Eye (tissue), 1 donor: ENCODE data around the gene CLSTN1.
A peak's percentile ranks its signal among the peaks of the same experiment; 100 is the strongest.
"Not testable (repeated sequence)": the region's sequence is repeated elsewhere in the genome, so short reads cannot be mapped to it uniquely, and the experiment has no call there.

Experiments used
- DNase-seq: peaks from one replicate; pipeline ENCODE4 v3.0.0-alpha.2; 2015

The CLSTN1 gene

GRCh38 chr1:9825093-9826074 is 1.6 kb upstream of the CLSTN1 start:
- peak; percentile 43 for DNase-seq

GRCh38 chr1:9824702-9825089 is 931 bp upstream of the CLSTN1 start:
- no peak for DNase-seq

- no peak for DNase-seq
Observed at GRCh38 chr1:9823693-9823942, 147 bp downstream of the CLSTN1 start.

GRCh38 chr1:9822897-9823692 is 670 bp downstream of the CLSTN1 start:
- DNase-seq: peak; percentile 66

- no peak for DNase-seq
Observed at GRCh38 chr1:9822490-9822889, 1.3 kb downstream of the CLSTN1 start.

GRCh38 chr1:9821710-9822109 is 2.1 kb downstream of the CLSTN1 start:
- no peak for DNase-seq

GRCh38 chr1:9820521-9820920 is 3.2 kb downstream of the CLSTN1 start:
- DNase-seq: no peak

GRCh38 chr1:9817734-9818133 is 6.0 kb downstream of the CLSTN1 start:
- DNase-seq: no peak

- no peak for DNase-seq
Observed at GRCh38 chr1:9816199-9816598, 7.6 kb downstream of the CLSTN1 start.

- DNase-seq: no peak
Observed at GRCh38 chr1:9815150-9815549, 8.6 kb downstream of the CLSTN1 start.

GRCh38 chr1:9814619-9815018 is 9.1 kb downstream of the CLSTN1 start:
- DNase-seq: no peak

- no peak for DNase-seq
Observed at GRCh38 chr1:9811239-9811966, 12.4 kb downstream of the CLSTN1 start.

- DNase-seq: peak; percentile 37
Observed at GRCh38 chr1:9809100-9809510, 14.7 kb downstream of the CLSTN1 start.

- DNase-seq: no peak
Observed at GRCh38 chr1:9808459-9808858, 15.3 kb downstream of the CLSTN1 start.

- peak; percentile 45 for DNase-seq
Observed at GRCh38 chr1:9807541-9807940, 16.2 kb downstream of the CLSTN1 start.

GRCh38 chr1:9805972-9806371 is 17.8 kb downstream of the CLSTN1 start:
- DNase-seq: not testable (repeated sequence)

- DNase-seq: peak; percentile 70
Observed at GRCh38 chr1:9805006-9805508, 18.7 kb downstream of the CLSTN1 start.

GRCh38 chr1:9803003-9803918 is 20.5 kb downstream of the CLSTN1 start:
- not testable (repeated sequence) for DNase-seq

- DNase-seq: no peak
Observed at GRCh38 chr1:9801909-9802308, 21.9 kb downstream of the CLSTN1 start.

- peak; percentile 51 for DNase-seq
Observed at GRCh38 chr1:9798236-9799130, 25.3 kb downstream of the CLSTN1 start.

- no peak for DNase-seq
Observed at GRCh38 chr1:9797049-9797448, 26.7 kb downstream of the CLSTN1 start.
